HEK293 (cell line): Measurements from ENCODE around the gene TRAF3IP1.

Experiments
- KLF9 ChIP-seq: fragments of 450-650 bp; formaldehyde crosslinking; IDR thresholded peaks from 2 replicates; pipeline ENCODE4 v1.5.1; 2016; ENCODE audit warnings: missing biosample characterization, missing genetic modification characterization, low read depth
- SP3 ChIP-seq: fragments of 450-650 bp; formaldehyde crosslinking; IDR thresholded peaks from 2 replicates; pipeline ENCODE4 v1.5.1; 2016; ENCODE audit warnings: missing biosample characterization, missing genetic modification characterization
- ZBTB17 ChIP-seq: fragments of 450-650 bp; formaldehyde crosslinking; IDR thresholded peaks from 2 replicates; pipeline ENCODE4 v1.5.1; 2016; ENCODE audit warnings: missing biosample characterization, missing genetic modification characterization
- ZBTB8A ChIP-seq: fragments of 450-650 bp; formaldehyde crosslinking; IDR thresholded peaks from 2 replicates; pipeline ENCODE4 v1.5.1; 2016; ENCODE audit warnings: missing biosample characterization, missing genetic modification characterization
- ZNF23 ChIP-seq: fragments of 450-650 bp; formaldehyde crosslinking; IDR thresholded peaks from 2 replicates; pipeline ENCODE4 v1.5.1; 2016; ENCODE audit warnings: missing biosample characterization, missing genetic modification characterization, borderline replicate concordance
- ZNF311 ChIP-seq: fragments of 450-650 bp; formaldehyde crosslinking; IDR thresholded peaks from 2 replicates; pipeline ENCODE4 v1.5.1; 2017; ENCODE audit warnings: missing biosample characterization, missing genetic modification characterization, borderline replicate concordance
- ZNF341 ChIP-seq: fragments of 450-650 bp; formaldehyde crosslinking; IDR thresholded peaks from 2 replicates; pipeline ENCODE4; 2016; ENCODE audit warnings: low read depth, missing biosample characterization, missing genetic modification characterization
- ZNF354C ChIP-seq: fragments of 450-650 bp; formaldehyde crosslinking; IDR thresholded peaks from 2 replicates; pipeline ENCODE4 v1.5.1; 2016; ENCODE audit warnings: missing biosample characterization, missing genetic modification characterization, low read depth, borderline replicate concordance
- ZNF501 ChIP-seq: fragments of 450-650 bp; formaldehyde crosslinking; IDR thresholded peaks from 2 replicates; pipeline ENCODE4 v1.5.1; 2016; ENCODE audit warnings: missing biosample characterization, missing genetic modification characterization
- ZNF747 ChIP-seq: fragments of 450-650 bp; formaldehyde crosslinking; IDR thresholded peaks from 2 replicates; pipeline ENCODE4 v1.5.1; 2016; ENCODE audit warnings: missing biosample characterization, missing genetic modification characterization
- ZNF76 ChIP-seq: fragments of 450-650 bp; formaldehyde crosslinking; IDR thresholded peaks from 2 replicates; pipeline ENCODE4; 2016; ENCODE audit warnings: low read depth, missing biosample characterization, missing genetic modification characterization, borderline replicate concordance
- TF ChIP-seq, protein P1 (sequence below): fragments of 450-650 bp; formaldehyde crosslinking; conservative IDR thresholded peaks from 2 replicates; pipeline ENCODE4 v1.5.1; 2016; ENCODE audit warnings: low read depth, missing biosample characterization, missing genetic modification characterization
- TF ChIP-seq, protein P2 (sequence below): fragments of 450-650 bp; formaldehyde crosslinking; IDR thresholded peaks from 2 replicates; pipeline ENCODE4 v1.5.1; 2016; ENCODE audit warnings: missing biosample characterization, missing genetic modification characterization, borderline replicate concordance
- TF ChIP-seq, protein P3 (sequence below): fragments of 450-650 bp; formaldehyde crosslinking; optimal IDR thresholded peaks from 2 replicates; pipeline ENCODE3; 2016; ENCODE audit warnings: missing biosample characterization, mild to moderate bottlenecking, missing genetic modification characterization
- TF ChIP-seq, protein P4 (sequence below): fragments of 450-650 bp; formaldehyde crosslinking; IDR thresholded peaks from 2 replicates; pipeline ENCODE4 v1.5.1; 2016; ENCODE audit warnings: missing biosample characterization, missing genetic modification characterization
- TF ChIP-seq, protein P5 (sequence below): fragments of 450-650 bp; formaldehyde crosslinking; IDR thresholded peaks from 2 replicates; pipeline ENCODE4 v1.5.1; 2017; ENCODE audit warnings: missing biosample characterization, missing genetic modification characterization
- TF ChIP-seq, protein P6 (sequence below): fragments of 450-650 bp; formaldehyde crosslinking; IDR thresholded peaks from 2 replicates; pipeline ENCODE4 v1.5.1; 2017; ENCODE audit warnings: missing biosample characterization, missing genetic modification characterization

Gene TRAF3IP1

DNA sequence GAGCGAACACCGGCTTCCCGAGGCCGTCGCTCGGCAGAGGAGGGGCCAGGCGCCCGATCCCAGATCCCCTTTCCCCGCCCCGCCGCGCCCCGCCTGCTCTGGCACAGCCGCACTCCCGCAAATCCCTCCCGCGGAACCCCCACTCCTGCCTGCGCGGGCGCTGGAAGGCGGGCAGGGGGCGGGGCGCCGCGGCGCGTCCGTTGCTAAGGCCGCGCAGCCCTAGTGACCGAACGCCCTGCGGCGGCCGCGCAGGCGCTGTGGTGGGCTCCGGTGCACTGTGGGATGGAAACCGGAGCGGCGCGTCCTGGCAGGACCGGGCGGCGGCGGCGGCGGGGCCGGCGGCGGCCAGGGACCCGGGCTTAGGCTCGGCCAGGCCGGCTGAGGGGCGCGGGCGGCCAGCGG, at the start of gene TRAF3IP1 (continued):
- TF ChIP-seq, protein P1, sequence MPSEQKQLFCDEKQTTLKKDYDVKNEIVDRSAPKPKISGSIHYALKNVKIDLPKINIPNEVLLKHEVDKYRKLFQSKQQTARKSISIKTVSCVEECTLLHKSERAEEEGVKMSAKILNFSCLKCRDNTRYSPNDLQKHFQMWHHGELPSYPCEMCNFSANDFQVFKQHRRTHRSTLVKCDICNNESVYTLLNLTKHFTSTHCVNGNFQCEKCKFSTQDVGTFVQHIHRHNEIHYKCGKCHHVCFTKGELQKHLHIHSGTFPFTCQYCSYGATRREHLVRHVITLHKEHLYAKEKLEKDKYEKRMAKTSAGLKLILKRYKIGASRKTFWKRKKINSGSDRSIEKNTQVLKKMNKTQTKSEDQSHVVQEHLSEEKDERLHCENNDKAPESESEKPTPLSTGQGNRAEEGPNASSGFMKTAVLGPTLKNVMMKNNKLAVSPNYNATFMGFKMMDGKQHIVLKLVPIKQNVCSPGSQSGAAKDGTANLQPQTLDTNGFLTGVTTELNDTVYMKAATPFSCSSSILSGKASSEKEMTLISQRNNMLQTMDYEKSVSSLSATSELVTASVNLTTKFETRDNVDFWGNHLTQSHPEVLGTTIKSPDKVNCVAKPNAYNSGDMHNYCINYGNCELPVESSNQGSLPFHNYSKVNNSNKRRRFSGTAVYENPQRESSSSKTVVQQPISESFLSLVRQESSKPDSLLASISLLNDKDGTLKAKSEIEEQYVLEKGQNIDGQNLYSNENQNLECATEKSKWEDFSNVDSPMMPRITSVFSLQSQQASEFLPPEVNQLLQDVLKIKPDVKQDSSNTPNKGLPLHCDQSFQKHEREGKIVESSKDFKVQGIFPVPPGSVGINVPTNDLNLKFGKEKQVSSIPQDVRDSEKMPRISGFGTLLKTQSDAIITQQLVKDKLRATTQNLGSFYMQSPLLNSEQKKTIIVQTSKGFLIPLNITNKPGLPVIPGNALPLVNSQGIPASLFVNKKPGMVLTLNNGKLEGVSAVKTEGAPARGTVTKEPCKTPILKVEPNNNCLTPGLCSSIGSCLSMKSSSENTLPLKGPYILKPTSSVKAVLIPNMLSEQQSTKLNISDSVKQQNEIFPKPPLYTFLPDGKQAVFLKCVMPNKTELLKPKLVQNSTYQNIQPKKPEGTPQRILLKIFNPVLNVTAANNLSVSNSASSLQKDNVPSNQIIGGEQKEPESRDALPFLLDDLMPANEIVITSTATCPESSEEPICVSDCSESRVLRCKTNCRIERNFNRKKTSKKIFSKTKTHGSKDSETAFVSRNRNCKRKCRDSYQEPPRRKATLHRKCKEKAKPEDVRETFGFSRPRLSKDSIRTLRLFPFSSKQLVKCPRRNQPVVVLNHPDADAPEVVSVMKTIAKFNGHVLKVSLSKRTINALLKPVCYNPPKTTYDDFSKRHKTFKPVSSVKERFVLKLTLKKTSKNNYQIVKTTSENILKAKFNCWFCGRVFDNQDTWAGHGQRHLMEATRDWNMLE (tag by site-specific recombination): no peak
- TF ChIP-seq ZNF76 (tag by site-specific recombination) (peak; percentile 61; the same call in 1 of the 2 replicates), ZNF23 (tag by site-specific recombination) (no peak), ZNF341 (tag by site-specific recombination) (peak; percentile 52), ZBTB17 (tag by site-specific recombination) (peak; percentile 74), ZNF311 (tag by site-specific recombination) (no peak), ZNF354C (no peak), ZBTB8A (tag by site-specific recombination) (peak; percentile 93), ZNF747 (tag by site-specific recombination) (no peak), SP3 (tag by site-specific recombination) (peak; percentile 68), ZNF501 (tag by site-specific recombination) (no peak), KLF9 (tag by site-specific recombination) (peak; percentile 72)
- TF ChIP-seq, protein P2, sequence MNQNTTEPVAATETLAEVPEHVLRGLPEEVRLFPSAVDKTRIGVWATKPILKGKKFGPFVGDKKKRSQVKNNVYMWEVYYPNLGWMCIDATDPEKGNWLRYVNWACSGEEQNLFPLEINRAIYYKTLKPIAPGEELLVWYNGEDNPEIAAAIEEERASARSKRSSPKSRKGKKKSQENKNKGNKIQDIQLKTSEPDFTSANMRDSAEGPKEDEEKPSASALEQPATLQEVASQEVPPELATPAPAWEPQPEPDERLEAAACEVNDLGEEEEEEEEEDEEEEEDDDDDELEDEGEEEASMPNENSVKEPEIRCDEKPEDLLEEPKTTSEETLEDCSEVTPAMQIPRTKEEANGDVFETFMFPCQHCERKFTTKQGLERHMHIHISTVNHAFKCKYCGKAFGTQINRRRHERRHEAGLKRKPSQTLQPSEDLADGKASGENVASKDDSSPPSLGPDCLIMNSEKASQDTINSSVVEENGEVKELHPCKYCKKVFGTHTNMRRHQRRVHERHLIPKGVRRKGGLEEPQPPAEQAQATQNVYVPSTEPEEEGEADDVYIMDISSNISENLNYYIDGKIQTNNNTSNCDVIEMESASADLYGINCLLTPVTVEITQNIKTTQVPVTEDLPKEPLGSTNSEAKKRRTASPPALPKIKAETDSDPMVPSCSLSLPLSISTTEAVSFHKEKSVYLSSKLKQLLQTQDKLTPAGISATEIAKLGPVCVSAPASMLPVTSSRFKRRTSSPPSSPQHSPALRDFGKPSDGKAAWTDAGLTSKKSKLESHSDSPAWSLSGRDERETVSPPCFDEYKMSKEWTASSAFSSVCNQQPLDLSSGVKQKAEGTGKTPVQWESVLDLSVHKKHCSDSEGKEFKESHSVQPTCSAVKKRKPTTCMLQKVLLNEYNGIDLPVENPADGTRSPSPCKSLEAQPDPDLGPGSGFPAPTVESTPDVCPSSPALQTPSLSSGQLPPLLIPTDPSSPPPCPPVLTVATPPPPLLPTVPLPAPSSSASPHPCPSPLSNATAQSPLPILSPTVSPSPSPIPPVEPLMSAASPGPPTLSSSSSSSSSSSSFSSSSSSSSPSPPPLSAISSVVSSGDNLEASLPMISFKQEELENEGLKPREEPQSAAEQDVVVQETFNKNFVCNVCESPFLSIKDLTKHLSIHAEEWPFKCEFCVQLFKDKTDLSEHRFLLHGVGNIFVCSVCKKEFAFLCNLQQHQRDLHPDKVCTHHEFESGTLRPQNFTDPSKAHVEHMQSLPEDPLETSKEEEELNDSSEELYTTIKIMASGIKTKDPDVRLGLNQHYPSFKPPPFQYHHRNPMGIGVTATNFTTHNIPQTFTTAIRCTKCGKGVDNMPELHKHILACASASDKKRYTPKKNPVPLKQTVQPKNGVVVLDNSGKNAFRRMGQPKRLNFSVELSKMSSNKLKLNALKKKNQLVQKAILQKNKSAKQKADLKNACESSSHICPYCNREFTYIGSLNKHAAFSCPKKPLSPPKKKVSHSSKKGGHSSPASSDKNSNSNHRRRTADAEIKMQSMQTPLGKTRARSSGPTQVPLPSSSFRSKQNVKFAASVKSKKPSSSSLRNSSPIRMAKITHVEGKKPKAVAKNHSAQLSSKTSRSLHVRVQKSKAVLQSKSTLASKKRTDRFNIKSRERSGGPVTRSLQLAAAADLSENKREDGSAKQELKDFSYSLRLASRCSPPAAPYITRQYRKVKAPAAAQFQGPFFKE (tag by site-specific recombination): no peak
- TF ChIP-seq, protein P3, sequence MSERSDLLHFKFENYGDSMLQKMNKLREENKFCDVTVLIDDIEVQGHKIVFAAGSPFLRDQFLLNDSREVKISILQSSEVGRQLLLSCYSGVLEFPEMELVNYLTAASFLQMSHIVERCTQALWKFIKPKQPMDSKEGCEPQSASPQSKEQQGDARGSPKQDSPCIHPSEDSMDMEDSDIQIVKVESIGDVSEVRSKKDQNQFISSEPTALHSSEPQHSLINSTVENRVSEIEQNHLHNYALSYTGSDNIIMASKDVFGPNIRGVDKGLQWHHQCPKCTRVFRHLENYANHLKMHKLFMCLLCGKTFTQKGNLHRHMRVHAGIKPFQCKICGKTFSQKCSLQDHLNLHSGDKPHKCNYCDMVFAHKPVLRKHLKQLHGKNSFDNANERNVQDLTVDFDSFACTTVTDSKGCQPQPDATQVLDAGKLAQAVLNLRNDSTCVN (tag by site-specific recombination): peak; percentile 82
- TF ChIP-seq, protein P4, sequence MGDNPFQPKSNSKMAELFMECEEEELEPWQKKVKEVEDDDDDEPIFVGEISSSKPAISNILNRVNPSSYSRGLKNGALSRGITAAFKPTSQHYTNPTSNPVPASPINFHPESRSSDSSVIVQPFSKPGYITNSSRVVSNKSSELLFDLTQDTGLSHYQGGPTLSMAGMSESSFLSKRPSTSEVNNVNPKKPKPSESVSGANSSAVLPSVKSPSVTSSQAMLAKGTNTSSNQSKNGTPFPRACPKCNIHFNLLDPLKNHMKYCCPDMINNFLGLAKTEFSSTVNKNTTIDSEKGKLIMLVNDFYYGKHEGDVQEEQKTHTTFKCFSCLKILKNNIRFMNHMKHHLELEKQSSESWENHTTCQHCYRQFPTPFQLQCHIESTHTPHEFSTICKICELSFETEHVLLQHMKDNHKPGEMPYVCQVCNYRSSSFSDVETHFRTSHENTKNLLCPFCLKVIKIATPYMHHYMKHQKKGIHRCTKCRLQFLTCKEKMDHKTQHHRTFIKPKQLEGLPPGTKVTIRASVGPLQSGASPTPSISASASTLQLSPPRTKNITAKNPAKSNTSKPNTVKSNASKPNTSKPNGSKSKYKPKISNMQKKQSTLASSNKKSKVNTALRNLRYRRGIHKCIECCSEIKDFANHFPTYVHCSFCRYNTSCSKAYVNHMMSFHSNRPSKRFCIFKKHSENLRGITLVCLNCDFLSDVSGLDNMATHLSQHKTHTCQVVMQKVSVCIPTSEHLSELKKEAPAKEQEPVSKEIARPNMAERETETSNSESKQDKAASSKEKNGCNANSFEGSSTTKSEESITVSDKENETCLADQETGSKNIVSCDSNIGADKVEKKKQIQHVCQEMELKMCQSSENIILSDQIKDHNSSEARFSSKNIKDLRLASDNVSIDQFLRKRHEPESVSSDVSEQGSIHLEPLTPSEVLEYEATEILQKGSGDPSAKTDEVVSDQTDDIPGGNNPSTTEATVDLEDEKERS (tag by site-specific recombination): no peak
- TF ChIP-seq, protein P5, sequence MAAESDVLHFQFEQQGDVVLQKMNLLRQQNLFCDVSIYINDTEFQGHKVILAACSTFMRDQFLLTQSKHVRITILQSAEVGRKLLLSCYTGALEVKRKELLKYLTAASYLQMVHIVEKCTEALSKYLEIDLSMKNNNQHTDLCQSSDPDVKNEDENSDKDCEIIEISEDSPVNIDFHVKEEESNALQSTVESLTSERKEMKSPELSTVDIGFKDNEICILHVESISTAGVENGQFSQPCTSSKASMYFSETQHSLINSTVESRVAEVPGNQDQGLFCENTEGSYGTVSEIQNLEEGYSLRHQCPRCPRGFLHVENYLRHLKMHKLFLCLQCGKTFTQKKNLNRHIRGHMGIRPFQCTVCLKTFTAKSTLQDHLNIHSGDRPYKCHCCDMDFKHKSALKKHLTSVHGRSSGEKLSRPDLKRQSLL (tag by site-specific recombination): no peak
- TF ChIP-seq, protein P6, sequence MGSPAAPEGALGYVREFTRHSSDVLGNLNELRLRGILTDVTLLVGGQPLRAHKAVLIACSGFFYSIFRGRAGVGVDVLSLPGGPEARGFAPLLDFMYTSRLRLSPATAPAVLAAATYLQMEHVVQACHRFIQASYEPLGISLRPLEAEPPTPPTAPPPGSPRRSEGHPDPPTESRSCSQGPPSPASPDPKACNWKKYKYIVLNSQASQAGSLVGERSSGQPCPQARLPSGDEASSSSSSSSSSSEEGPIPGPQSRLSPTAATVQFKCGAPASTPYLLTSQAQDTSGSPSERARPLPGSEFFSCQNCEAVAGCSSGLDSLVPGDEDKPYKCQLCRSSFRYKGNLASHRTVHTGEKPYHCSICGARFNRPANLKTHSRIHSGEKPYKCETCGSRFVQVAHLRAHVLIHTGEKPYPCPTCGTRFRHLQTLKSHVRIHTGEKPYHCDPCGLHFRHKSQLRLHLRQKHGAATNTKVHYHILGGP (tag by site-specific recombination): no peak
